Coronary artery (tissue), 2 donors: ENCODE measurements around the gene ETNK2.

Experiments
- DNase-seq: peaks from one replicate; pipeline ENCODE4 v3.0.0-alpha.2; 2017; ENCODE audit warnings: low spot score
- H3K27ac ChIP-seq, 2 donors: fragments of 200-600 bp; sonication (generic); one replicate each; pipeline ENCODE4 v1.5.1; 2016 to 2019
- H3K4me3 ChIP-seq: fragments of 200-600 bp; sonication (generic); 2 replicates; pipeline ENCODE4 v1.5.1; 2016; ENCODE audit warnings: mild to moderate bottlenecking, moderate library complexity
- TF ChIP-seq, protein P1 (sequence below): fragments of 200-600 bp; sonication (generic); IDR thresholded peaks from one replicate; pipeline ENCODE4 v1.5.1; 2019; ENCODE audit warnings: antibody characterized with exemption

The ETNK2 gene

DNA sequence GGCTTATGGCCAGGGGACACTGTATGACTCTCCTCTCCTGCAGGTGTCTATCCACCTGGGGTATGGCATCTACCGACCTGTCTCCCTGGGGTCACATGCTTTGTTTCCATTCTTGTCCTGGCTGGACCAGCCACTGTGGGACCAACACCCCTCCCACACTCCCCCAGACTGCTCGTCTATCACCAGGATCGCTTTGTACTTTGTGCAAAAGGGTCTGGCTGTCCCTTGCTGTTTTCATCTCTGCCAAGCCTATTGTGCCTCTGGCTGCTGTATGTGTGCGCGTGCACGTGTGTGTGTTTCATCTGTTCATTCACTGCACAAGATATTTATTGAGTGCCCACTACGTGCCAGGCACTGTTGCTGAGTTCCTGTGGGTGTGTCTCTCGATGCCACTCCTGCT lies 25.5 kb downstream of the ETNK2 start:
- TF ChIP-seq, protein P1, sequence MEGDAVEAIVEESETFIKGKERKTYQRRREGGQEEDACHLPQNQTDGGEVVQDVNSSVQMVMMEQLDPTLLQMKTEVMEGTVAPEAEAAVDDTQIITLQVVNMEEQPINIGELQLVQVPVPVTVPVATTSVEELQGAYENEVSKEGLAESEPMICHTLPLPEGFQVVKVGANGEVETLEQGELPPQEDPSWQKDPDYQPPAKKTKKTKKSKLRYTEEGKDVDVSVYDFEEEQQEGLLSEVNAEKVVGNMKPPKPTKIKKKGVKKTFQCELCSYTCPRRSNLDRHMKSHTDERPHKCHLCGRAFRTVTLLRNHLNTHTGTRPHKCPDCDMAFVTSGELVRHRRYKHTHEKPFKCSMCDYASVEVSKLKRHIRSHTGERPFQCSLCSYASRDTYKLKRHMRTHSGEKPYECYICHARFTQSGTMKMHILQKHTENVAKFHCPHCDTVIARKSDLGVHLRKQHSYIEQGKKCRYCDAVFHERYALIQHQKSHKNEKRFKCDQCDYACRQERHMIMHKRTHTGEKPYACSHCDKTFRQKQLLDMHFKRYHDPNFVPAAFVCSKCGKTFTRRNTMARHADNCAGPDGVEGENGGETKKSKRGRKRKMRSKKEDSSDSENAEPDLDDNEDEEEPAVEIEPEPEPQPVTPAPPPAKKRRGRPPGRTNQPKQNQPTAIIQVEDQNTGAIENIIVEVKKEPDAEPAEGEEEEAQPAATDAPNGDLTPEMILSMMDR: no peak
- Histone ChIP-seq H3K27ac (peak overlapping the region in 1 of 2 donors; percentile 88), H3K4me3 (no peak overlapping the region)
- DNase-seq: no peak

DNA sequence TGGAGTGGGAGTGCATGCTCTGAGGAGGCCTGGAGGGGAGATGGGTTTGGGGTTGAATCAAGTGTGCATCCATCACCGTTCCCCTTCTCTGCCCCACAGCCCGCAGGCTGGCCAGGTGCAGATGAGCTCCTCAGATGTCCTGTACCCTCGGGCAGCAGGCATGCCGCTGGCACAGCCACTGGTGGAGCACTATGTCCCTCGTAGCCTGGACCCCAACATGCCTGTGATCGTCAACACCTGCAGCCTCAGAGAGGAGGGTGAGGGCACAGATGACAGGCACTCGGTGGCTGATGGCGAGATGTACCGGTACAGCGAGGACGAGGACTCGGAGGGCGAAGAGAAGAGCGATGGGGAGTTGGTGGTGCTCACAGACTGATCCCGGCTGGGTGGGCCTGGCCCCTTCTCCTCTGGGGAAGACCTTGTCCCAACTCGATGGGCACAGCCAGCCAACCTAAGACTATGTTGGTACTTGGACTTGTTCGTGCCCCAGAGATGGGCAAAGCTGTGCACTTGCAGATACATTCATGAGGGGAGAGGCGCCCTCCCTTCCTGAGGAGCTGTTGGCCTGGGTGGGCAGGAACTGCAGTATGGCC lies 26.0 kb downstream of the ETNK2 start:
- no peak for DNase-seq
- Histone ChIP-seq H3K4me3 (no peak overlapping the region), H3K27ac (peak overlapping the region in 1 of 2 donors; percentile 88)
- TF ChIP-seq, protein P1: no peak

DNA sequence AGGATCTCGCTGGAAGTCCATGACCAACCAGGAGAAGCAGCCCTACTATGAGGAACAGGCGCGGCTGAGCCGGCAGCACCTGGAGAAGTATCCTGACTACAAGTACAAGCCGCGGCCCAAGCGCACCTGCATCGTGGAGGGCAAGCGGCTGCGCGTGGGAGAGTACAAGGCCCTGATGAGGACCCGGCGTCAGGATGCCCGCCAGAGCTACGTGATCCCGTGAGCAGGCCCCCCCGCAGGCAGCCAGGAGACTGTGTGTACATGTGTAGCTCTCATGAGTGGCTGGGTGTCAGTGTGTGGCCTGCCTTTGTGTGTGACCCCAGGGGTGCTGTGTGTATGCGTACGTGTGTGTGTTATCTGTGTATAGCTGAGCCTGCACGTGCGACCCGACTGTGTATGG lies 27.2 kb downstream of the ETNK2 start:
- TF ChIP-seq, protein P1: no peak
- DNase-seq: no peak

DNA sequence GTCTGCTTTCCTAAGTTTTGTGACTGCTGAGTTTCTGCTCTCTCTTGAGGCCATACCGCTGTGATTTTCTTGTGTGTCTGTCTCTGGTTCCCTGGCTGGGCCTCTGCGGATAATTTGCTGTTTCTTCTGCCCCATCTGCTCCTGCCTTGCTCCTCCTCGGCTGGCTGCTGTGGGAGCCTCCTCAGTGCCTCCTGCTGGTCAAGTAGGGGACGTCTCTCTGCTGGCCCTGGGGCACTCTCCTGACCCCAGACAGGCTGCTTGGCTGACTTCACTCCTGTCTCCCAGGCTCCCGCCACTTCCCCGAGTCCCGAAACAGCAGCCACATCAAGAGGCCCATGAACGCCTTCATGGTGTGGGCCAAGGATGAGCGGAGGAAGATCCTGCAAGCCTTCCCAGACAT lies 28.5 kb downstream of the ETNK2 start:
- no peak overlapping the region for H3K4me3 ChIP-seq
- DNase-seq: no peak
- H3K27ac ChIP-seq: no peak overlapping the region
- TF ChIP-seq, protein P1: no peak

More for the DNA sequence above, 27.2 kb downstream of the ETNK2 start:
- Histone ChIP-seq H3K27ac (no peak overlapping the region), H3K4me3 (no peak overlapping the region)

DNA sequence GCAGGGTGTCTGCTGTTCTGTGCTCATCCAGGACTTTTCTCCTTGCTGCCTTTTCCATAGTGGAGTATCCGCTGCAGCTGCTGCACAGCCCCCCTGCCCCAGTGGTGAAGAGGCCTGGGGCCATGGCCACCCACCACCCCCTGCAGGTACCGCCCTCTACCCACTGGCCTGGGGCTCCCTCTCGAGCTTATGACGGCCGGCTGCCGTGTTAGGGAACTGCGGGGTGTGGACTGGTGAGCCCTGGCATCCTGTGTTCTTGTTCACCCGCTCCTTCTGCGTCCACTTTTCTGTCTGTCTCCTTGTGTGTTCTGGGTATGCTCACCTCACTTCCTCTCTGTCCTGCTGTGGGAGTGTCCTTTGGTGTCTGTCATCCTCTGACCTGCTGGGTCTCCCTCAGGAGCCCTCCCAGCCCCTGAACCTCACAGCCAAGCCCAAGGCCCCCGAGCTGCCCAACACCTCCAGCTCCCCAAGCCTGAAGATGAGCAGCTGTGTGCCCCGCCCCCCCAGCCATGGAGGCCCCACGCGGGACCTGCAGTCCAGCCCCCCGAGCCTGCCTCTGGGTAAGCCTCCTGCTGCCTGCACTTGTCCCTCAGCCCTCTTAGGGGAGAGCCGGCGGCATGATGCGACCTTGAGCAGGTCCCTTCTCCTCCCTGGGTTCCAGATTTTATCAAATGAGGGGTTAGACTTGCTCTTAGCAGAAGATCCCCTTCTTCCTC lies 29.8 kb downstream of the ETNK2 start:
- H3K4me3 ChIP-seq: no peak overlapping the region
- no peak for DNase-seq

DNA sequence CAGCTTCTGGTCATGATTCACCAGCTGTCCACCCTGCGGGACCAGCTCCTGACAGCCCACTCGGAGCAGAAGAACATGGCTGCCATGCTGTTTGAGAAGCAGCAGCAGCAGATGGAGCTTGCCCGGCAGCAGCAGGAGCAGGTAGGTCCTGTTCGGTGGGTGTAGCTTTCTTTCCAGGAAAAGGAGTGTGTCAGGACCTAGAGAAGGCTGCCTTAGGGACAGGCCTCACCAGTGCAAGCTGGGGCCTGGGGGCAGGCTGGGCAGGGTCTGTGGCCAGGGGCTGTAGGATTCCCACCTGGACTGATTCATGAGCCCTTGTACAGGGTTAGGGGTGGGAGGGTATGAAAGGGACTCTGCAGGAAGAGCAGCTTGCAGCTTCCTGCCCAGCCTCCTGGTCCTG lies 35.3 kb downstream of the ETNK2 start:
- H3K27ac ChIP-seq: no peak overlapping the region
- TF ChIP-seq, protein P1: no peak
- no peak for DNase-seq
- no peak overlapping the region for H3K4me3 ChIP-seq

More for the DNA sequence above, 29.8 kb downstream of the ETNK2 start:
- H3K27ac ChIP-seq: no peak overlapping the region
- TF ChIP-seq, protein P1: no peak

DNA sequence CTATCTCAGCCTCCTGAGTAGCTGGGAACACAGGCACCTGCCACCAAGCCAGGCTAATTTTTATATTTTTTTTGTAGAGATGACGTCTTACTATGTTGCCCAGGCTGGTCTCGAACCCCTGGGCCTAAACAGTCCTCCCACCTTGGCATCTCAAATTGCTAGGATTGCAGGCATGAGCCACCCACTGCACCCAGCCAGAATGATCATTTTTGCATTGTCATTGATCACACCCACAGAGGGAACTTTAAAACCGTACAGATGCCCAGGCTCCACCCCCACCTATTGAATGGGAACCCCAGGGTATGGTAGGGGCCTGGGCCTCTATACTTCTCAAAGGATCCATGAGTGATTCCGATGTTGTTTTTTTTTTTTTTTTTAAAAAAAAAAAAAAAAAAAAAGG lies 36.7 kb downstream of the ETNK2 start:
- Histone ChIP-seq H3K27ac (no peak overlapping the region), H3K4me3 (no peak overlapping the region)
- TF ChIP-seq, protein P1: no peak
- DNase-seq: no peak
